ENCODE data around the gene STIL.

Gene STIL

GRCh38 chr1:47213230-47213963, 100.5 kb downstream of the STIL start:
- Mint-ChIP-seq H3K9me3 (no peaks in the 10 kb centered on the region), H3K4me1 (peaks cover 4% of the 10 kb centered on the region), H3K36me3 (ENCODE audit: low read depth) (no peaks in the 10 kb centered on the region), H3K4me3 (no peak overlapping the region), H3K27me3 (ENCODE audit: low read depth, poor library complexity) (peaks cover 50% of the 10 kb centered on the region), H3K27ac (no peak overlapping the region)
- no peak for TF ChIP-seq CTCF (IDR thresholded peaks at IDR 0.05)
- no peak for DNase-seq

- Mint-ChIP-seq H3K36me3 (ENCODE audit: low read depth) (no peaks in the 10 kb centered on the region), H3K27me3 (ENCODE audit: low read depth, poor library complexity) (peaks cover 52% of the 10 kb centered on the region), H3K4me1 (peaks cover 4% of the 10 kb centered on the region), H3K4me3 (no peak overlapping the region), H3K27ac (no peak overlapping the region), H3K9me3 (no peaks in the 10 kb centered on the region)
- no peak for DNase-seq
- no peak for TF ChIP-seq CTCF (IDR thresholded peaks at IDR 0.05)
These were observed 101.2 kb downstream of the STIL start for GRCh38 chr1:47212636-47213229.

GRCh38 chr1:47211796-47212269, 102.1 kb downstream of the STIL start:
- Mint-ChIP-seq H3K4me1 (peaks cover 4% of the 10 kb centered on the region), H3K36me3 (ENCODE audit: low read depth) (no peaks in the 10 kb centered on the region), H3K9me3 (no peaks in the 10 kb centered on the region), H3K27me3 (ENCODE audit: low read depth, poor library complexity) (peaks cover 55% of the 10 kb centered on the region), H3K27ac (no peak overlapping the region), H3K4me3 (no peak overlapping the region)
- no peak for DNase-seq
- no peak for TF ChIP-seq CTCF (IDR thresholded peaks at IDR 0.05)

GRCh38 chr1:47210666-47211065, 103.3 kb downstream of the STIL start:
- DNase-seq, result no peak
- no peaks in the 10 kb centered on the region for H3K9me3 Mint-ChIP-seq
- no peaks in the 10 kb centered on the region for H3K36me3 Mint-ChIP-seq (ENCODE audit: low read depth)
- peaks cover 61% of the 10 kb centered on the region for H3K27me3 Mint-ChIP-seq (ENCODE audit: low read depth, poor library complexity)
- H3K27ac Mint-ChIP-seq, result no peak overlapping the region
- TF ChIP-seq CTCF (IDR thresholded peaks at IDR 0.05), result no peak
- H3K4me3 Mint-ChIP-seq, result no peak overlapping the region
- peaks cover 4% of the 10 kb centered on the region for H3K4me1 Mint-ChIP-seq

- Mint-ChIP-seq H3K36me3 (ENCODE audit: low read depth) (no peaks in the 10 kb centered on the region), H3K9me3 (no peaks in the 10 kb centered on the region), H3K4me1 (peaks cover 4% of the 10 kb centered on the region), H3K27ac (no peak overlapping the region), H3K4me3 (no peak overlapping the region), H3K27me3 (ENCODE audit: low read depth, poor library complexity) (peaks cover 66% of the 10 kb centered on the region)
- no peak for TF ChIP-seq CTCF (IDR thresholded peaks at IDR 0.05)
- DNase-seq, result no peak
These were observed 104.1 kb downstream of the STIL start for GRCh38 chr1:47209725-47210325.
